GM19351 (cell line): ENCODE data around the gene IFIT1B.
"Not testable (repeated sequence)": the region's sequence is repeated elsewhere in the genome, so short reads cannot be mapped to it uniquely, and the experiment has no call there.

Experiments used
- ATAC-seq: cut with Tn5 transposase; IDR thresholded peaks from one replicate; pipeline ENCODE4 v1.9.1; 2021; ENCODE audit warnings: mild to moderate bottlenecking, moderate library complexity; ENCODE audit not compliant: unreplicated experiment

The IFIT1B gene

DNA sequence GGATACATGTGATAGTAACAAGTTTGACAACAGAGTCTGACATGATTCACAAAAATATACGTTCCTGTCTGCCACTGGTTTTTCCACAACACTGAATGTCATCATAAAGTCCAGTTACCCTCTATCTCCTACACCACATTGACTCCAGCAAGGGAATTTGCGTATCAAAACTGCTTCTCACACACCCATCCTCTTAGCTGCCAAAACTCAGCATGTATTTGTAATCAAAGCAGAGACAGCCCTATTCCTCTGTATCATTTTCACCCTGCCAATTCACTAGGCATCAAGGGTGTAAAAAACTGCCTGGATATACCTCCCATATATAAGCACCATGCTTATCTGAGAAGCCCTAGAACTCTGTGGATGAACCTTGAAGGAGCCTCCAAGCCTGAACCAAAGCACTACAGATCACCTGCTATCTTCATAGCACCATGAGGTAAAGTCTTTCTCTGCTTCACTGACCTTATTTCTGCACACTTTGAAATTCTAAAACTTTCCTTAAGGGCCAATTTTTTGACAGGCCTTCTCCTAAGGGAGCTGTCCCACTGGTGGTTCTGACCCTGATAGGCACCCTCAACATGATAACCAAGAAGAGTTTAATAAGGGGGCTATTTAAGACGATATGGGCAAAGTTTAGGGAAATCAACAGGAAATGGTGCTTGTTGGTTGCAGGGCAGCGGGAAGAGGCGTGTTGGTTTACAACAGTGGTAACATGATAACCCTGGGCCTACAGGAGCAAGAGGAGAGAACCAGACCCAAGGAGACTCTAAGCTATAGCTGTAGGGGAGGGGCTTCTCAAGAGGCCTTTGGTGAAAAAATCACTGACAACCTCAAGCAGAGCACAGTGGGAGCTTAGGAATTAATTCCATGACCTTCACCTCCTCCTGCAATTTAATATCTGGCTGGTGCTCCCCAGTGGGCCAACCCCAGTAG lies at the start of gene IFIT1B:
TSS of gene IFIT1B (plus strand) at position 352 of the 933 bp plus-strand sequence. CDS start at position 432, 80 bp downstream.
- no peak for ATAC-seq

GRCh38 chr10:89329151-89329550 lies 48.7 kb upstream of the IFIT1B start:
- ATAC-seq: no peak

GRCh38 chr10:89330014-89330413 lies 47.8 kb upstream of the IFIT1B start:
- ATAC-seq: not testable (repeated sequence)

DNA sequence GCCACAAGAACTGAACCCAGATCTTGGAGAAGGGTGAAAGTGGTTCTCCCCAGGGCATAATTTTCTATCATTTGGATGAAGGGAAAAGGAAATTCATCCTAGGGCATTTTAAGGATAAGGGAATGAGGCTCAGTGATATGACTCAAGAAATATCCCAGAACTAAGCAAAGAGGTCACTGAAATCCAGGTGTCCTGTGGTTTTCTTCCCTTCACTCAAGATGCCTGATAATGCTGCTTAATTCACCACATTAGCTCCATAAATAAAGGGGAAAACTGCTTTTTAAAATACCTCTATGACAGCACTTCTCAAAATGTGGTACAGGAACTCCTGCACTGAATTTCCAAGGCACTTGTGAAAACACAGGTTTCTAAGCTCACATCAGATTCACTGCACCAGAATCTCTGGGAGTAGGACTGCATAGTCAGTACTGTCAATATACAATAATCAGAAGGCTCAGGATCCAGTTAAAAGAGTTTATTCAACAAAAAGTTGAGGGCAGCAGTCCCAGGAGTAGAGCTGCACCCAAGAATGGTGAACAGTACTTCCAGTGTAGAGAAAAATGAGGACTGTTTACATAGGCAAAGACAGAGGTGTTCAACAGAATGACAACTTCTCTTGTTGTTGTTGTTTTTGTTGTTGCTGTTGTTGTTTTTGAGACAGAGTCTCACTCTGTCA lies 47.2 kb upstream of the IFIT1B start:
- no peak for ATAC-seq

- not testable (repeated sequence) for ATAC-seq
These were observed 46.3 kb upstream of the IFIT1B start for GRCh38 chr10:89331487-89332122.

- ATAC-seq: peak; percentile 44
These were observed 45.7 kb upstream of the IFIT1B start for GRCh38 chr10:89332123-89332633.

DNA sequence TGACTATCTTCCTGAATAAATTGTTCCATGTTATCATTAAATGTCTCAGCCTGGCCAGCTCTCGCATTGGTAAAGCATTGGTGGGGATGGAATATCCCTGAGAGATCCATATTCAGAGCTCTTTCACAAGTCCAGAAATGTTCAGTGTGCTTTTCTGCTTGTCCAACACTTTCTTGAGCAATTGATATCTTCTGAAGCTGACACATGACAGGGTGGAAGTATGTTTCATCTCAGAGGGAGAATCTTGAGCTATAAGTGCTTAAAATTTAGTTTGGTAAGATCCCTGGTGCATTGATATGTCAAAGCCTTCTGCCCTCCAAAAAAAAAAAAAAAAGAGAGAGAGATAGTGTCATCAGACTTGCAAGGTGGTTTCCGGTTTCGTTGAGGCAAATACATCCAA lies 42.6 kb upstream of the IFIT1B start:
- no peak for ATAC-seq

- ATAC-seq: no peak
These were observed 41.6 kb upstream of the IFIT1B start for GRCh38 chr10:89336241-89336640.

DNA sequence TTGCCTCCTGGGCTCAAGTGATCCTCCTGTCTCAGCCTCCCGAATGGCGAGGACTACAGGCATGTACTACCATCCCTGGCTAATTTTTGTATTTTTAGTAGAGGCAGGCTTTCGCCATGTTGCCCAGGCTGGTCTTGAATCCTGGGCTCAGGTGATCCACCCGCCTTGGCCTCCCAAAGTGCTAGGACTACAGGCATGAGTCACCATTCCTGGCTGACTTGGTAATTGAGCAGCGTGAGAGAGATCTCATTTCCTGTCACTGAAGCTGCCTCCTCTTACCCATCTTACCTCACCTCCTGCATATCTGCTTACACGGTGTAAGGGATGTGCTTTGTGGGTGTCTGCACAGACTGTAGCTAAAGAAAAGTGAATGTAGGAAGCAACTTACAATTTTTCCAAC lies 40.4 kb upstream of the IFIT1B start:
- peak; percentile 31 for ATAC-seq

DNA sequence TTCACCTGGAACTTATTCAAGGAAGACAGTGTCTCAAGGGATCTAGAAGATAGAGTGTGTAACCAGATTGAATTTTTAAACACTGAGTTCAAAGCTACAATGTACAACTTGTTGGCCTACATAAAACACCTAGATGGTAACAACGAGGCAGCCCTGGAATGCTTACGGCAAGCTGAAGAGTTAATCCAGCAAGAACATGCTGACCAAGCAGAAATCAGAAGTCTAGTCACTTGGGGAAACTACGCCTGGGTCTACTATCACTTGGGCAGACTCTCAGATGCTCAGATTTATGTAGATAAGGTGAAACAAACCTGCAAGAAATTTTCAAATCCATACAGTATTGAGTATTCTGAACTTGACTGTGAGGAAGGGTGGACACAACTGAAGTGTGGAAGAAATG lies 39.1 kb upstream of the IFIT1B start:
- ATAC-seq: no peak

DNA sequence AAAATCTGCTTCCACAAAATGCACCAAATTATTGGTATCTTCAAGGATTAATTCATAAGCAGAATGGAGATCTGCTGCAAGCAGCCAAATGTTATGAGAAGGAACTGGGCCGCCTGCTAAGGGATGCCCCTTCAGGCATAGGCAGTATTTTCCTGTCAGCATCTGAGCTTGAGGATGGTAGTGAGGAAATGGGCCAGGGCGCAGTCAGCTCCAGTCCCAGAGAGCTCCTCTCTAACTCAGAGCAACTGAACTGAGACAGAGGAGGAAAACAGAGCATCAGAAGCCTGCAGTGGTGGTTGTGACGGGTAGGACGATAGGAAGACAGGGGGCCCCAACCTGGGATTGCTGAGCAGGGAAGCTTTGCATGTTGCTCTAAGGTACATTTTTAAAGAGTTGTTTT lies 38.0 kb upstream of the IFIT1B start:
- ATAC-seq: no peak

GRCh38 chr10:89341649-89342048 lies 36.2 kb upstream of the IFIT1B start:
- no peak for ATAC-seq

GRCh38 chr10:89342206-89342958 lies 35.5 kb upstream of the IFIT1B start:
- ATAC-seq: no peak

- no peak for ATAC-seq
These were observed 34.6 kb upstream of the IFIT1B start for GRCh38 chr10:89343089-89343767.

- no peak for ATAC-seq
These were observed 33.7 kb upstream of the IFIT1B start for GRCh38 chr10:89344156-89344555.

DNA sequence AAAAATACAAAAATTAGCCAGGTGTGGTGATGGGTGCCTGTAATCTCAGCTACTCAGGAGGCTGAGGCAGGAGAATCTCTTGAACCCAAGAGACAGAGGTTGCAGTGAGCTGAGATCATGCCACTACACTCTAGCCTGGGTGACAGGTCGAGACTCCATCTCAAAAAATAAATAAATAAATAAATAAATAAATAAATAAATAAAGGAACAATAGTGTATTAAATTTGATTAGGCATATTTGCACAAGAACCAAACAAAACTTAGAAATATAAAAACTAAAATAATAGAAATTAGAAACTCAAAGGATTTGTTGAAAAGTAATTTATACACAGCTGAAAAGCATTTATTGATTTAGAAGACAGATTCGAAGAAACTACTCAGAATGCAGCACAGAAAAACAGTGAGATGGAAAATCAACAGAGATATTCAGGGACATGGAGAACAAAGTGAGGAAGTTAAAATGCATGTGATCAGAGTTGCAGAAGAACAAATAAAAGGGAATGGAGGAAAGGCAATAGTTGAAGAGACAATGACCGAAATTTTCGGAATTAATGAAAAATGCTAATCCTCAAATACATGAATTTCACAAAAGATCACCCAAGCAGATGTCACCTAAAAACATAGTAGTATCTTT lies 32.4 kb upstream of the IFIT1B start:
- ATAC-seq: no peak

DNA sequence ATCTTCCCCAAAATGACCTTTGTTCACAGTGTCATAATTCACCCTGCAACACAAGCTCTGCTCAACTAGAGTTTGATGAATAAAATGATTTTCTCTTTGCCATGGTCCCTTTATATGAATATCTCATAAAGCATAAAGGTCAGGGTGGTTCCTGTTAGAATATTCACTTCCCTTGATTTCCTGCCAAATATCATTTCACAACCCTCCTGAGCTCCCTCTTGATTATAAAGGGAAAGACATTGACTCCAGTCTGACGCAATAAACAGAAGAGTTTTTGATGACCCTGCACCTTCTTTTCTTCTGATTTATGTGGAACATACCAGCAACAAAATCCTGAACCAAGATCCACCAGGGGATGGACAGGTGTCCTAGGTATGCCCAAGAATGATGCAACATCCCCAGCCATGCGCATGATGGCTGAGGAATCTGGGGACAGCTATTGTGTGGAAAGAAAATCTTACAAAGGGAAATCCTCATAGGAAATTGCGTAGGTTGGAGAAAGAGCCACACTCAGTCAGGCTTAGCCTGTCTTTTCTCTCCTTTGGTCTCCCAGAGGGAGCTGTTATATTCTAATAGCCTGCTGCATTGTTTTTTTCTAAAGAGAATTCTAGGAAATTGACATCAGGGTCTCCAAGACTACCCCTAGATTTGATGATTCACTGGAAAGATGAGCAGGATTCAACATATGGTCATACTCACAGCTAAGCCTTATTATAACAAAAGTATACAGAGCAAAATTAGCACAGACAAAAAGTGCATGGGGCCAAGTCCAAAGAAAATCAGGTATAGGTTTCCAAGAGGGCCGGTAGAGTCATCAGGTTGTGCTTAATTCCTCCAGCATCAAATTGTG lies 31.2 kb upstream of the IFIT1B start:
- ATAC-seq: no peak

DNA sequence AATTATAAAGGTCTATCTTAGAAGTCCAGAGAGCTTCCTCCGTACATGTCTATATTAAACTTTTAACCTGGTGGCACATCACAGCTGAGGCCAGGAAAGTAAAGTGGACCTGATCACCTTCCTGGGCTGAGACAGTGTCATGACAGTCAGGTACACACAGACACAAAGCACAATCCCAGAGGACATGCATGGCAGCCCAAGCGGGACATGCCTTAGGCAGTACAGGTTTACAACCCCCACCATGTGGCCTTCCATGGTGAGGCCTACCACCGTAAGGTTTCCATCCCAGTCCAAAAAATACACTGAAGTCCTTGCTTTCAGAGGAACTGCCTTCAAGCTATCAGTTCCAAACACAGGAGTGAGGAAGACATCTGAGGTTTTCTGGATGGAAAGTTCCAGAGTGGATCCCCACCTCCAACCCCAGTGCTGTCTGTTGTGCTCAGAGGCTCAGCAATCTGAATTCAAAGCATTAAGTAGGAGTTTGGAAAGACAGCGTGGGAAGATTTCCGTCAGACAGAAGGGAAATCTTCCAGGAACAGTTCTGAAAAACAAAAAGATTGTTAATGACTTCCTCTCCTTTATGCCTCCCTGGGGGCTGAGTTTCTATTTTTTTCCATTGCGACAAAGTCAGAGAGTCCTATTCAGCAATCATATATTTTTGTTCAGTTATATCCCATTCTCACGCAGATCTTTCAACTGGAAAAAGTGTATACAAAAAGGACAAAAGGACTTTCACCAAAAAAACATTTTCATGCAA lies 30.0 kb upstream of the IFIT1B start:
- ATAC-seq: no peak
